GM21526 (cell line): ENCODE data around the gene REM2.

Experiments used
- ATAC-seq: cut with Tn5 transposase; IDR thresholded peaks from one replicate; pipeline ENCODE4 v1.9.1; 2021; ENCODE audit warnings: moderate library complexity; ENCODE audit not compliant: unreplicated experiment, low FRiP score

REM2 gene

DNA sequence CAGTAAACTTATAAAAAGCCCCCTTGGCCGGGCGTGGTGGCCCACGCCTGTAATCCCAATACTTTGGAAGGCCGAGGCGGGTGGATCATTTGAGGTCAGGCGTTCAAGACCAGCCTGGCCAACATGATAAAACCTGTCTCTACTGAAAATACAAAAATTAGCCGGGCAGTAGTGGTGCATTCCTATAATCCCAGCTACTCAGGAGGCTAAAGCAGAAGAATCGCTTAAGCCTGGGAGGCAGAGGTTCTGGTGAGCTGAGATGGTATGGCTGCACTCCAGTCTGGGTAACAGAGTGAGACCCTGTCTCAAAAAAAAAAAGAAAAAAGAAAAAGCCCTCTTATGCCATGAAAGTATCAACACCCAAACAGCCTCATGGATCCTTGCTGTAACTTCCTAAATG, 42.5 kb downstream of the REM2 start:
- no peak for ATAC-seq

DNA sequence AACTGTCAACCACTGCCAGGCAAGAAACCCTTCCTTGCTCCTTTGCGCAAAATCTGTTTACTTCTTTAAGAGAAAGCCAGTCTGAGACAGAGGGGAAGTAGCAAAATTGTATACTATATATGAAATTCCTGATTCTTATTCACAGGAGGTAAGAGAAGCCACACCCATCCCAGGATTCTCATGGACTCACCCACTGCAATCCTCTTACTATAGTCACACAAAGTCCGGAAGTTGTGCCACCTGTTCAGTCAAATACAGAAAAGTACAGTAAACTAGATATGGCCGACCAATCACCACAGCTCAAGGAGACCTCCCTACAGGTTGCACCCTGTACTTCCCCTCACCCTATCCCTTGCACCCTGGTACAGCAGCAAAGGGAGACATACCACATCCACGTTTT, 43.3 kb downstream of the REM2 start:
- no peak for ATAC-seq

DNA sequence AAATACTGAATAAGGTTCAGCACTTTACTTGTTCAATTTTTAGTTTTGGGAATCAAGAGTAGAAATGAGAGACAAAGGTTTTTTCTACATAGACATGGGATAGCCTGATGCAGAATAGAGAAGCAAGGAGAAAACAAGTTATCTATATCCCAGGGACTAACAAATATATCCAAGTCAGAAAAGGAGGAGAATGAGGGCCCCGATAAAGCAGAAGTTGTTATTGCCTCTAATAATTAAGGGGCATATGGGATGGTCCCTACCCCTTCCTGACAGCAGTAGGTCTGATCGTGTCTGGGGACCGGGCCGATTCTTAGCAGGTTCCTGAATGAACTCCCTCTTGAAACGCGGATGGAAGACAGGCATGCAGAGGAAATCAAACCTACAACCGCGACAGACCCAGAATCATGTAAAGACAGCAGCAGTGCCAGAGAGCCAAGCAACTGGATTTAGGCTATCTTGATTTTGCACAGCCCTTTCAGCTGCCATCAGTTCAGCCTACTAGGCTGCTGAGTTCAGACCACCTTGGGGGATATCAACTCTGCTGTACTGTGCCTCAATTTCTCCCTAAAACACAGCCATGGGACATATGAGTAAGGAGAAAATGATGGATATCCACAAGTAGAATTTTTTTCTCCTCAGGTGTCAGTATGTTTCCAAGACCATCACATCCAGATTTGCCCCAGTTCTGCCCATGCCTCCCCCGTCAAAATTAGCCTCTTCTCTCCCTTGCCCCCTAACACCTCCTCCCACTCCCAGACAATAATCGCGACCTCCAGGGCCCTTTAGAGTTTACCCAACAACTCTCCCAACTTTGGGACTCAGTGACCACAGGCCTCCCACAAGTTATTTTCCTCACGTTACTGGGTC, 45.4 kb downstream of the REM2 start:
- ATAC-seq = no peak

DNA sequence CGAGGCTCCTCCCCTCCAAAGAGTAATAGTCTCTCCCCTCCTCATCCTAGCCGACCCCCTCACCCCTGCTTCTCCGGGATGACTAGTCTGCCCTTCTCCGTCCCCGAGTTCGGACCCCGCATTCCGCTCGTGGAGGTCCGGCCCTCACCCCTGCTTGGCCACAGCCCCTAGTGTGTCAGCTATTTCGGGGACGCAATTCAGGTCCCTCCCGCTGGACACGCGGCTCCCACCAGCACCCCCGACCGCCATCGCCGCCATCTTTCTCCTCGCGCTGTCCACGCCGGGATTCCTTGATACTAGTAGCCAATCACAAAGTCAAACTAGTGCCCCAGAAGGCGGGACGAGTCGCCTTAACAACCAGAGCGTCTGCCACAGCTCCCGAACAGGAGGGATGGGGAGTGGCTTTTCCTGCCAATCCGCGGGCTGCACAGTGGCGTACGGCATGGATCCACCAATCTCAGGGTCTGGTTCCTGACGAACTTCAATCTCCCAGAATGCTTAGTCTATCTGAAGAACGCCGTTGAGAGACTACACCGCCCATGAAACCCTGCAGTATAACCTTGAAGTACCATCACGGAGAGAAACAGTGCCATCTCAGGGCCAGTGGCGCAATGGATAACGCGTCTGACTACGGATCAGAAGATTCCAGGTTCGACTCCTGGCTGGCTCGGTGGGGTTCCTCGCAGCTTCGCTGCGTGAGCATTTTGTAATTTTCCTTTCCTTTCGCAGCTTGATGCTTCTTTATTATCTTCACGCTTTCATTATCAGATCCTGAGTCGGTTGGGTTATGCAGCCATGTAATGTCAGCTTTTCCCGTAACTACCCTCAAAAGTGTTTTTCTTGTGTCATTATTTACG, 46.3 kb downstream of the REM2 start, which contains the start of gene PRMT5:
Gene PRMT5, minus strand, starts transcription at position 273 of the 857 bp plus-strand sequence. Its CDS starts 15 bp downstream, at position 258.
- ATAC-seq = peak; percentile 83

DNA sequence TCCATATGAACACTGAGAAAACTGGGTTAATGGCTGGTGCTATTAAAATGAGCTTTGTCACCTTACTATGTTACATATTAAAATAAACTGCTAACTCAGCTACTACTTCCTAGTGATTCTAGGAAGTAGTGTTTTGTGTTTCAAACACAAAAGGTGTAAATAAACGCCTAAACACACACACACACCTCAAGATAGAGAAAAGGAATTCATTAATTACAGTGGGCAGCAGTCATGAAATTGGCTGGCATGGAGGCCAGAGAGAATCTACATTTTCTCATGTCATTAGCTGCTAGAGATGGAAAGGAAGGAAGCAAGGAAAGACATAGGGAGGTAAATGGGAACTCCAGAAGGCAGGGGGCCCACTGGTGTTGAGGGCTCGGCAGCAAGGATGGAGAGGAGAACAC, 46.9 kb downstream of the REM2 start:
- no peak for ATAC-seq

DNA sequence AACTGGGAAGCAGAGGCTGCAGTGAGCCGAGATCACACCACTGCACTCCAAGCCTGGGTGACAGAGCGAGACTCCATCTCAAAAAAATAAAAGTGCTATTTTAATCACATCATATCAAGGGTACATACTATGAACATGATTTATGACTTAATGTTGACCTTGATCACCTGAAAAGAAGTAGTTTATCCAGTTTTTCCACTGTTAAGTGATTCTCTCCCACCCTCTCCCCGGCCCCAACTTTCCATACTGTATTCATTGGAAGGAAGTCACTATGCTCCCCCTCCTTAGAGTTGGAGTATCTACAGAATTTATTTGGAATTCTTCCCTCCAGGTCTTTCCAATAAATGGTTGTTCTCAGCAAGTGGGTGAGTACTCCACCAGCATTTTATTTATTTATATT, 49.1 kb downstream of the REM2 start:
- ATAC-seq = no peak

DNA sequence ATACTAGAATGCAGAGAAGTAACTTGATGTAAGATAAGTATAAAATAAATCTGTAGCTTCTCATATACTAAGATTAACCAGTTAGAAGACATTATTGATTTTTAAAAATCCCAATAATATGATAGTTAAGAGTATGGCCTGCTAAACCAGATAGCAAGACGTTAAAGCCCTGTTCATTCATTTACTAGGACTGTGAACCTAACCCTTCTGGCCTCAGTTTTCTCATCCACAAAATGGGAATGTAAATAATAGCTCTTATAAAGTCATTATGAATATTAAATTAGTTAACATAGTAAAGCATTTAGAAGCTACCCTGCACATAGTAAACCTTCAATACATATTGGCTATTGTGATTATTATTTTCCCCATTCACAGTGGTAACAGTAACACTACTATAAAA, 52.1 kb downstream of the REM2 start:
- no peak for ATAC-seq
